Chondrocyte (in vitro differentiated cells): ENCODE results near the gene TM9SF4. TPM values are rescaled to one million over a fixed set of nuclear protein-coding genes. Genes with fewer than 3 reads are reported as not detected.

Experiments used
- DNase-seq: peaks from one replicate; pipeline ENCODE4 v3.0.0; 2021; ENCODE audit warnings: mixed read lengths, low spot score
- H3K27ac Mint-ChIP-seq: one replicate; pipeline ENCODE4 v1.8.0; 2021; ENCODE audit warnings: mild to moderate bottlenecking, moderate library complexity, mixed read lengths; ENCODE audit not compliant: unreplicated experiment
- H3K27me3 Mint-ChIP-seq: 2 replicates; pipeline ENCODE4 v1.8.0; 2021; ENCODE audit warnings: low read depth, mixed read lengths
- H3K36me3 Mint-ChIP-seq: 2 replicates; pipeline ENCODE4 v1.8.0; 2021; ENCODE audit warnings: low read depth, mixed read lengths
- H3K4me1 Mint-ChIP-seq: 2 replicates; pipeline ENCODE4 v1.8.0; 2021; ENCODE audit warnings: low read depth, mild to moderate bottlenecking, mixed read lengths
- H3K4me3 Mint-ChIP-seq: one replicate; pipeline ENCODE4 v1.8.0; 2021; ENCODE audit warnings: mild to moderate bottlenecking, moderate library complexity, mixed read lengths; ENCODE audit not compliant: unreplicated experiment
- H3K9me3 Mint-ChIP-seq: 2 replicates; pipeline ENCODE4 v1.8.0; 2021; ENCODE audit warnings: low read depth, mixed read lengths
- CTCF ChIP-seq: fragments of 200-600 bp; sonication (generic); IDR thresholded peaks from 2 replicates; pipeline ENCODE4 v1.5.0; 2021; ENCODE audit warnings: antibody characterized with exemption, mild to moderate bottlenecking, moderate library complexity
- total RNA-seq: library from RNA; stranded (reverse); gene quantifications from 3 replicates; pipeline ENCODE4 v1.2.1, GENCODE V29; 2021

The TM9SF4 gene
- total RNA-seq, 1 donor from 2014 or later = 83.7 TPM

- no peak for DNase-seq
- Mint-ChIP-seq H3K36me3 (peaks cover 1% of the 10 kb centered on the region), H3K4me3 (no peak overlapping the region), H3K27me3 (peaks cover 54% of the 10 kb centered on the region), H3K9me3 (no peaks in the 10 kb centered on the region), H3K27ac (no peak overlapping the region), H3K4me1 (no peaks in the 10 kb centered on the region)
- TF ChIP-seq CTCF = no peak
Observed at GRCh38 chr20:32079655-32080109, 29.8 kb upstream of the TM9SF4 start.

- no peak overlapping the region for H3K27ac Mint-ChIP-seq
- H3K4me1 Mint-ChIP-seq = no peaks in the 10 kb centered on the region
- H3K27me3 Mint-ChIP-seq = peaks cover 57% of the 10 kb centered on the region
- DNase-seq = no peak
- TF ChIP-seq CTCF = no peak
- H3K4me3 Mint-ChIP-seq = no peak overlapping the region
- H3K9me3 Mint-ChIP-seq = no peaks in the 10 kb centered on the region
- H3K36me3 Mint-ChIP-seq = peaks cover 1% of the 10 kb centered on the region
Observed at GRCh38 chr20:32080783-32081182, 28.7 kb upstream of the TM9SF4 start.

- Mint-ChIP-seq H3K9me3 (no peaks in the 10 kb centered on the region), H3K4me1 (no peaks in the 10 kb centered on the region), H3K27ac (no peak overlapping the region), H3K27me3 (peaks cover 44% of the 10 kb centered on the region), H3K36me3 (no peaks in the 10 kb centered on the region), H3K4me3 (no peak overlapping the region)
- no peak for TF ChIP-seq CTCF
- DNase-seq = no peak
Observed at GRCh38 chr20:32083469-32083868, 26.0 kb upstream of the TM9SF4 start.

GRCh38 chr20:32087070-32087469 lies 22.4 kb upstream of the TM9SF4 start:
- no peak for TF ChIP-seq CTCF

GRCh38 chr20:32088759-32089158 lies 20.8 kb upstream of the TM9SF4 start:
- Mint-ChIP-seq H3K4me1 (peaks cover 5% of the 10 kb centered on the region), H3K4me3 (no peak overlapping the region)
- TF ChIP-seq CTCF = no peak

More at GRCh38 chr20:32087070-32087469, 22.4 kb upstream of the TM9SF4 start:
- Mint-ChIP-seq H3K4me1 (peaks cover 5% of the 10 kb centered on the region), H3K27ac (no peak overlapping the region), H3K9me3 (no peaks in the 10 kb centered on the region), H3K36me3 (no peaks in the 10 kb centered on the region), H3K4me3 (no peak overlapping the region), H3K27me3 (peaks cover 31% of the 10 kb centered on the region)
- DNase-seq = no peak

More at GRCh38 chr20:32088759-32089158, 20.8 kb upstream of the TM9SF4 start:
- Mint-ChIP-seq H3K36me3 (no peaks in the 10 kb centered on the region), H3K27ac (no peak overlapping the region), H3K9me3 (no peaks in the 10 kb centered on the region), H3K27me3 (peaks cover 23% of the 10 kb centered on the region)
- DNase-seq = no peak
